AG04449 (cell line): ENCODE data around the gene TMA16.

ENCODE experiments used
- CTCF ChIA-PET: fragments of 350-600 bp; formaldehyde crosslinking; extraction: SDS; loops from one replicate; lab custom pipeline; 2021; ENCODE audit warnings: antibody characterized with exemption; lab: Yijun Ruan, JAX
- POLR2A ChIA-PET: fragments of 400-600, 350-600 bp; formaldehyde crosslinking; extraction: SDS; loops from one replicate; lab custom pipeline; 2020; ENCODE audit warnings: antibody characterized with exemption, inconsistent platforms; lab: Yijun Ruan, JAX
- DNase-seq: peaks from one replicate; pipeline ENCODE4 v3.0.0-alpha.2; 2010; ENCODE audit warnings: low read depth, low spot score
- H3K4me3 ChIP-seq: 2 replicates; pipeline ENCODE4 v1.5.1; 2011; ENCODE audit warnings: low read depth, mild to moderate bottlenecking, control low read depth, low read length
- TF ChIP-seq, protein P1 (sequence below): IDR thresholded peaks from one replicate; pipeline ENCODE4 v1.5.1; 2011; ENCODE audit warnings: mild to moderate bottlenecking, moderate library complexity, low read length, control low read depth, inconsistent platforms; ENCODE audit not compliant: insufficient read depth; ENCODE audit errors: missing control alignments

Gene TMA16

DNA sequence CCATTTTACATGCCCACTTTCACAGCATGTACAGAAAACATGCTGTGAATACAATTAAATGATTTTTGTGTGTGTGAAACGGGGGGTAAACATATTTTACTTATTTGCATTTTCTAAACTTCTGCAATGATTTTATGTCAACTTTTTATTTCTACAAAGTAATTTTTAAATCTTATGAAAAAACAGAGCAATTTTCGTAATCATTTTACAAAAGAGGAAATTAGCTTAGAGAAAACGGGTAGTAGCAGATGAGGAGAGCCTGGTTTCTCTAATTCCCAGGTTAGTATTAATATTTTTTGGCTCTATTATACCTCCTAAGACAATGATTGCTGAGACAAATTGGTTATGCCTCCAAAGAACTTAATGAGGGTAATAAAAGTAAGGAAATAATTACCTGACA lies 24.1 kb upstream of the TMA16 start:
- POLR2A ChIA-PET: no interaction called here
- CTCF ChIA-PET: interaction anchor here (4.0 kb wide), 1 partner anchor 79 kb away, joined by 19 read pairs; no protein-coding TSS in a partner anchor
- no peak overlapping the region for H3K4me3 ChIP-seq
- no peak for DNase-seq
- TF ChIP-seq, protein P1, sequence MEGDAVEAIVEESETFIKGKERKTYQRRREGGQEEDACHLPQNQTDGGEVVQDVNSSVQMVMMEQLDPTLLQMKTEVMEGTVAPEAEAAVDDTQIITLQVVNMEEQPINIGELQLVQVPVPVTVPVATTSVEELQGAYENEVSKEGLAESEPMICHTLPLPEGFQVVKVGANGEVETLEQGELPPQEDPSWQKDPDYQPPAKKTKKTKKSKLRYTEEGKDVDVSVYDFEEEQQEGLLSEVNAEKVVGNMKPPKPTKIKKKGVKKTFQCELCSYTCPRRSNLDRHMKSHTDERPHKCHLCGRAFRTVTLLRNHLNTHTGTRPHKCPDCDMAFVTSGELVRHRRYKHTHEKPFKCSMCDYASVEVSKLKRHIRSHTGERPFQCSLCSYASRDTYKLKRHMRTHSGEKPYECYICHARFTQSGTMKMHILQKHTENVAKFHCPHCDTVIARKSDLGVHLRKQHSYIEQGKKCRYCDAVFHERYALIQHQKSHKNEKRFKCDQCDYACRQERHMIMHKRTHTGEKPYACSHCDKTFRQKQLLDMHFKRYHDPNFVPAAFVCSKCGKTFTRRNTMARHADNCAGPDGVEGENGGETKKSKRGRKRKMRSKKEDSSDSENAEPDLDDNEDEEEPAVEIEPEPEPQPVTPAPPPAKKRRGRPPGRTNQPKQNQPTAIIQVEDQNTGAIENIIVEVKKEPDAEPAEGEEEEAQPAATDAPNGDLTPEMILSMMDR: no peak

DNA sequence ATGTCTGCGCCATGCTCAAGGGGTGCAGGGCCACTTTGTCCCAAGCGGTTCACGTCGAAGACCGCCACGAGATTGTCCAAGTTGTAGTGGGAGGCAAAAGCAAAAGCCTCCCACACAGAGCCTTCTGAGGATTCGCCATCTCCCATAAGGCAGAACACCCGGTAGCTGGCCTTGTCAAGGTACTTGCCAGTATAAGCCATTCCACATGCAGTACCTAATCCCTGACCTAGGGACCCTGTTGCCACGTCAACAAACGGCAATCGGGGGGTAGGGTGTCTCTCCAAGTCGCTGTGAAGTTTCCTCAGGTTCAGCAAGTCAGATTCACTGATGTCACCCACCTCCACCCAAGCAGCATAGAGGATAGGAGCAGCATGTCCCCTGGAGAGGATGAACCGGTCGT lies 21.4 kb upstream of the TMA16 start:
- ChIA-PET POLR2A (no interaction called here), CTCF (interaction anchor here (4.0 kb wide), 1 partner anchor 76 kb away, joined by 19 read pairs; no protein-coding TSS in a partner anchor)
- TF ChIP-seq, protein P1: no peak
- DNase-seq: no peak
- no peak overlapping the region for H3K4me3 ChIP-seq

DNA sequence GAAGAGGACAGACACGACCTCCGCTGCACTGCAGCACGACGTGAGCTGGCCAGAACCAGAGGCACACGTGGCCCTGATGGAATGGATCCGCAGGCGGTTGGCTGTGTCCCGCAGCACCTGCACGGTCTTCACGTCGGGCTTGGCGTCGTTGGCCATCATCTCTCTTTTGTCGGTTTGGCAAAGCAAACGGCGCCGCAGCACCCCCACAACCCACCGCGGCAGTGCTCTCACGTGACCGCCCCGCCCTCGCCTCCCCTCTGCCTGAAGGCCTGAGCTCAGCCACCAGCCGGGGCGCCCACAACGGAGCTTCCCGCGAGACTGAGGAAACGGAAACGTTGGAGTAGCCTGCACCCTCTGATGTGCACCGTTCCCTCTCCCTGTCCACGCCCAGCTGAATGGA lies 20.9 kb upstream of the TMA16 start, which contains the start of gene TKTL2:
TSS of gene TKTL2 (minus strand) at position 179 of the 400 bp plus-strand sequence. CDS start at position 159, 20 bp downstream.
- H3K4me3 ChIP-seq: no peak within 1 kb of the TSS
- TF ChIP-seq, protein P1: no peak
- ChIA-PET POLR2A (no interaction called here), CTCF (no interaction called here)
- DNase-seq: no peak

DNA sequence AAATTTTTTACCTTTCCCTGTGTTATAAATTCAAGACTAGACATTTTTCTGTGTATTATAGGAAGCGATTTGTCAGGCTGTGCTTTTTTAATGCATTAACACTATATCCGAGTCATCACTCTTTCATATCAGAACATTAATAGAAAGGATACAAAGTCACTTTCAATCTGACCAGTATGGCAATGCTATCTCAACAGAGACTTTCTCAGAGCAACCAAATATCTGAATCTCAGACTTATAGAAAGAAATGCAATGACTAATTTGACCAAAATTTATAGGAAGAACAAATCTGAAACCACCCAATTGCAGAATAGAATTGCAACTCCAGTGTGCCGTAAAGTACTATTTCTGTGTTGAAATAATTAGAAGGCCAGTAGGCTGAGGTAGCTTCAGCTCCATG lies 20.5 kb upstream of the TMA16 start:
- POLR2A ChIA-PET: no interaction called here
- TF ChIP-seq, protein P1: no peak
- no peak overlapping the region for H3K4me3 ChIP-seq
- DNase-seq: no peak
- CTCF ChIA-PET: no interaction called here

DNA sequence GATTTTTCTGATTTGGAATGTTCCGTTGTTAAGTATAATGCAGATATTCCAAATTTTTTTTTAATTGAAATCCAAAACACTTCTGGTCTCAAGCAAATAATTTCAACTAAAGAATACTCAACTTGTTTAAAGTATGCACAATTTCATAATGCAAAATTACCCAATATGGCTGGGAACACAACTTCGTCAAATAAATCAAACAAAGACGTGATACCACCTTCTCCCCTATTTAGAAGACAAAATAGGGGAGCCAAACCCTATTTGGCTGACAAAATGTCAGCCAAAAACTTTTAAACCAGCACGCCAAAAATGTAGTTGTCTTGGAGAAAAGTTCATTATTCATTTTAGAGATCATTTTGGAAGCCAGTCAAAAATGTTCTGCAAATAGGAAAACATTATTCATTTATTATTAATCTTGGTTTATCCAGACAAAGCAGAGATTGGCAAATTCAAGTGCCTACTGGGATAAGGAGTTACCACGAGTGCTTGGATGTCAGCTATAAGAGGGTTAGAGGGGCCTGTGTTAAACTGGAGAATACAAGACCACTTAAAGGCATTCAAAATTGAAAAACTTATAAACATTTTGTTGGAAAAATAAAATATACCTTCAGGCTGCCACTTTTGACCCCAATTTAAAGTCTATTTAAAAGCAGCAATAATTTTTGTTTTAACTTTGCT lies 17.6 kb upstream of the TMA16 start:
- no peak overlapping the region for H3K4me3 ChIP-seq
- no peak for DNase-seq
- ChIA-PET CTCF (interaction anchor here (1.1 to 1.6 kb wide), 3 partner anchors 70 to 75 kb away, joined by 3 to 7 read pairs (median 3); no protein-coding TSS in a partner anchor), POLR2A (no interaction called here)
- TF ChIP-seq, protein P1: no peak

DNA sequence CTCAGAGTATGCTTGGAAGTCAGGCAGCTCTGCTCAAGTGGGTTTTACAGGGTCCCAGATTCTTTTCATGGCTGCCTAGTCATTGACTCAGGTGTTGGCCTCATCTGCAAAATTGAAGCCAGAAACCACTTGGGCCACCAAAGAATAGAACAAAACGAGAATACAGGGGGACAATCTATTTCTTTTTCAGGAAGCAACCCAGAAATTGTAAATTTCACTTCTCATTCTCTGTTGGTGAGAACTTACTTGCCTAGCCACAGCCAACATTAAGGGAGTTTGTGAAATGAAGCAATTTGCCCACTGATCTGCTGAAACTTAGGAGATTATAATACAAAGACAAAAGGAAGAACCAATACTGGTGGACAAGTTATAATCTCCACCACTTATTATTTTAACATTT lies 12.3 kb upstream of the TMA16 start:
- TF ChIP-seq, protein P1: no peak
- no peak for DNase-seq
- CTCF ChIA-PET: interaction anchor here (1.3 to 2.2 kb wide), 2 partner anchors 65 to 67 kb away, joined by 4 to 23 read pairs; no protein-coding TSS in a partner anchor
- no peak overlapping the region for H3K4me3 ChIP-seq
- POLR2A ChIA-PET: no interaction called here
